ENCODE data around the gene NKAP. TPM values are rescaled to one million over a fixed set of nuclear protein-coding genes. Genes with fewer than 3 reads are reported as not detected.

The NKAP gene
- total and polyA plus RNA-seq, 2 experiments from 2014 or later: 4.8 to 10.4 TPM

- Histone ChIP-seq H3K27ac (ENCODE audit: low read depth) (no peak overlapping the region), H3K4me1 (ENCODE audit: insufficient read depth) (no peaks in the 10 kb centered on the region; the same call in 1 of the 2 replicates), H3K9me2 (ENCODE audit: insufficient read depth) (no peaks in the 10 kb centered on the region), H3K4me2 (peak overlapping the region; percentile 77), H3K36me3 (ENCODE audit: insufficient read depth) (no peaks in the 10 kb centered on the region), H3F3A (replicated peaks; ENCODE audit: low read depth) (no peaks in the 10 kb centered on the region), H4K20me1 (replicated peaks; ENCODE audit: insufficient read depth) (no peaks in the 10 kb centered on the region), H3K79me2 (replicated peaks; ENCODE audit: insufficient read depth) (no peaks in the 10 kb centered on the region), H2AFZ (peak overlapping the region; percentile 32; the same call in 1 of the 2 replicates), H3K27me3 (ENCODE audit: insufficient read depth) (peaks cover 100% of the 10 kb centered on the region), H3K4me3 (peak overlapping the region; percentile 56)
- Mint-ChIP-seq H3K4me1 (peaks cover 3% of the 10 kb centered on the region; the same call in 1 of the 3 replicates), H3K27me3 (ENCODE audit: insufficient read depth, low read depth, poor library complexity) (peaks cover 84% of the 10 kb centered on the region), H3K9me3 (peaks cover 2% of the 10 kb centered on the region; the same call in 1 of the 3 replicates), H3K36me3 (ENCODE audit: low read depth) (no peaks in the 10 kb centered on the region), H3K4me3 (peak overlapping the region; percentile 76), H3K27ac (no peak overlapping the region)
- DNase-seq (ENCODE audit: low spot score): no peak
- peak; percentile 41 for ATAC-seq
- TF ChIP-seq ETS1 (IDR thresholded peaks at IDR 0.05): no peak
- no peak for TF ChIP-seq EZH2phosphoT487 (IDR thresholded peaks at IDR 0.05; ENCODE audit: unreplicated experiment)
- no peak for TF ChIP-seq CREB1 (CRISPR knock-in tag; IDR thresholded peaks at IDR 0.05; ENCODE audit: low read depth)
- TF ChIP-seq ZNF114 (CRISPR knock-in tag; IDR thresholded peaks at IDR 0.05): no peak
- no peak for TF ChIP-seq STAT1 (IDR thresholded peaks at IDR 0.05; ENCODE audit: unreplicated experiment)
- TF ChIP-seq ZNF331 (CRISPR knock-in tag; IDR thresholded peaks at IDR 0.05; ENCODE audit: low read depth): no peak
- TF ChIP-seq EZH2 (IDR thresholded peaks at IDR 0.05; ENCODE audit: low read depth, unreplicated experiment): no peak
Observed at GRCh38 chrX:119990556-119991004, 47.0 kb upstream of the NKAP start.

GRCh38 chrX:119989905-119990555 lies 46.5 kb upstream of the NKAP start:
- peak overlapping the region; percentile 76 for H3K4me3 Mint-ChIP-seq
- H3K36me3 Mint-ChIP-seq (ENCODE audit: low read depth): no peaks in the 10 kb centered on the region
- peak overlapping the region; percentile 56 for H3K4me3 ChIP-seq
- TF ChIP-seq EZH2 (IDR thresholded peaks at IDR 0.05; ENCODE audit: low read depth, unreplicated experiment) (peak; percentile 60), STAT1 (IDR thresholded peaks at IDR 0.05; ENCODE audit: unreplicated experiment) (no peak), POLR2AphosphoS5 (IDR thresholded peaks at IDR 0.05; ENCODE audit: low read depth) (no peak)
- H2AFZ ChIP-seq: no peak overlapping the region
- H3K79me2 ChIP-seq (replicated peaks; ENCODE audit: insufficient read depth): no peaks in the 10 kb centered on the region
- H3F3A ChIP-seq (replicated peaks; ENCODE audit: low read depth): no peaks in the 10 kb centered on the region
- peak; percentile 22 for DNase-seq (ENCODE audit: low spot score)
- H3K27me3 ChIP-seq (ENCODE audit: insufficient read depth): peaks cover 97% of the 10 kb centered on the region
- H3K4me1 Mint-ChIP-seq: peaks cover 3% of the 10 kb centered on the region; the same call in 1 of the 3 replicates
- peaks cover 79% of the 10 kb centered on the region for H3K27me3 Mint-ChIP-seq (ENCODE audit: insufficient read depth, low read depth, poor library complexity)
- no peak overlapping the region for H3K27ac ChIP-seq (ENCODE audit: low read depth)
- H3K4me2 ChIP-seq: peak overlapping the region; percentile 77
- no peaks in the 10 kb centered on the region for H3K36me3 ChIP-seq (ENCODE audit: insufficient read depth)
- H3K9me2 ChIP-seq (ENCODE audit: insufficient read depth): no peaks in the 10 kb centered on the region
- peaks cover 2% of the 10 kb centered on the region; the same call in 1 of the 3 replicates for H3K9me3 Mint-ChIP-seq
- no peaks in the 10 kb centered on the region; the same call in 1 of the 2 replicates for H3K4me1 ChIP-seq (ENCODE audit: insufficient read depth)
- H3K27ac Mint-ChIP-seq: no peak overlapping the region
- ATAC-seq: peak; percentile 51
- H4K20me1 ChIP-seq (replicated peaks; ENCODE audit: insufficient read depth): no peaks in the 10 kb centered on the region

- no peak overlapping the region for H3K4me2 ChIP-seq
- no peak overlapping the region for H3K27ac ChIP-seq (ENCODE audit: low read depth)
- H3K4me1 Mint-ChIP-seq: peaks cover 3% of the 10 kb centered on the region; the same call in 1 of the 3 replicates
- H3K36me3 ChIP-seq (ENCODE audit: insufficient read depth): no peaks in the 10 kb centered on the region
- H3K9me3 Mint-ChIP-seq: peaks cover 2% of the 10 kb centered on the region; the same call in 1 of the 3 replicates
- H3K4me3 ChIP-seq: no peak overlapping the region
- peaks cover 43% of the 10 kb centered on the region for H3K27me3 Mint-ChIP-seq (ENCODE audit: insufficient read depth, low read depth, poor library complexity)
- H3K79me2 ChIP-seq (replicated peaks; ENCODE audit: insufficient read depth): no peaks in the 10 kb centered on the region
- no peaks in the 10 kb centered on the region for H3F3A ChIP-seq (replicated peaks; ENCODE audit: low read depth)
- DNase-seq (ENCODE audit: low spot score) (no peak), ATAC-seq (no peak)
- no peak overlapping the region for H3K27ac Mint-ChIP-seq
- peaks cover 63% of the 10 kb centered on the region for H3K27me3 ChIP-seq (ENCODE audit: insufficient read depth)
- no peaks in the 10 kb centered on the region; the same call in 1 of the 2 replicates for H3K4me1 ChIP-seq (ENCODE audit: insufficient read depth)
- no peak overlapping the region for H3K4me3 Mint-ChIP-seq
- no peaks in the 10 kb centered on the region for H3K9me2 ChIP-seq (ENCODE audit: insufficient read depth)
- H4K20me1 ChIP-seq (replicated peaks; ENCODE audit: insufficient read depth): no peaks in the 10 kb centered on the region
- H3K36me3 Mint-ChIP-seq (ENCODE audit: low read depth): no peaks in the 10 kb centered on the region
- H2AFZ ChIP-seq: no peak overlapping the region
- TF ChIP-seq EZH2 (IDR thresholded peaks at IDR 0.05; ENCODE audit: low read depth, unreplicated experiment): no peak
- TF ChIP-seq CREB1 (CRISPR knock-in tag; IDR thresholded peaks at IDR 0.05; ENCODE audit: low read depth): no peak
- no peak for TF ChIP-seq CTCF (conservative IDR thresholded peaks at IDR 0.05; ENCODE audit: low read depth in 2 of 2)
- no peak for TF ChIP-seq ZNF114 (CRISPR knock-in tag; IDR thresholded peaks at IDR 0.05)
- TF ChIP-seq NANOG (IDR thresholded peaks at IDR 0.05; ENCODE audit: borderline replicate concordance): no peak
- TF ChIP-seq ZNF331 (CRISPR knock-in tag; IDR thresholded peaks at IDR 0.05; ENCODE audit: low read depth): no peak
- no peak for TF ChIP-seq ETS1 (IDR thresholded peaks at IDR 0.05)
- TF ChIP-seq EZH2phosphoT487 (IDR thresholded peaks at IDR 0.05; ENCODE audit: unreplicated experiment): no peak
- TF ChIP-seq POLR2AphosphoS5 (IDR thresholded peaks at IDR 0.05; ENCODE audit: low read depth): no peak
Observed at GRCh38 chrX:119986203-119986602, 42.7 kb upstream of the NKAP start.

Measured in GM23338 (cell line).